Calu3 (cell line): Measurements from ENCODE around the gene NPAS3. TPM values are rescaled to one million over a fixed set of nuclear protein-coding genes. Genes with fewer than 3 reads are reported as not detected.

Source experiments
- BruUV-seq: library from RNA; stranded (reverse); fragments of 400-500 nt; replicated peaks from 2 replicates; lab custom pipeline; 2021; lab: Mats Ljungman, UMichigan
- CTCF ChIA-PET: fragments of 300-600 bp; sonication (Branson Sonifier 250); formaldehyde crosslinking; loops from one replicate; lab custom pipeline; 2022; ENCODE audit warnings: antibody characterized with exemption; lab: Charles Lee
- DNase-seq: peaks from one replicate; pipeline ENCODE4 v3.0.0; 2022
- H3K27ac Mint-ChIP-seq: one replicate; pipeline ENCODE4 v1.8.0; 2022; ENCODE audit warnings: mixed read lengths; ENCODE audit not compliant: unreplicated experiment
- H3K27me3 Mint-ChIP-seq: one replicate; pipeline ENCODE4 v1.8.0; 2022; ENCODE audit warnings: mixed read lengths; ENCODE audit not compliant: unreplicated experiment
- H3K36me3 Mint-ChIP-seq: one replicate; pipeline ENCODE4 v1.8.0; 2022; ENCODE audit warnings: mild to moderate bottlenecking, moderate library complexity, mixed read lengths; ENCODE audit not compliant: insufficient read depth, unreplicated experiment
- H3K4me1 Mint-ChIP-seq: one replicate; pipeline ENCODE4 v1.8.0; 2022; ENCODE audit warnings: mild to moderate bottlenecking, low read depth, mixed read lengths; ENCODE audit not compliant: unreplicated experiment
- H3K4me3 Mint-ChIP-seq: one replicate; pipeline ENCODE4 v1.8.0; 2022; ENCODE audit warnings: mild to moderate bottlenecking, low read depth, moderate library complexity, mixed read lengths; ENCODE audit not compliant: unreplicated experiment
- H3K9me3 Mint-ChIP-seq: one replicate; pipeline ENCODE4 v1.8.0; 2022; ENCODE audit warnings: low read depth, mixed read lengths; ENCODE audit not compliant: unreplicated experiment
- intact Hi-C: fragments of 100-400 bp; cut with micrococcal nuclease; formaldehyde crosslinking; loops from one replicate; pipeline ENCODE4 v1.10.0; 2022; ENCODE audit not compliant: unreplicated experiment
- total RNA-seq: library from RNA; stranded (reverse); gene quantifications from 2 replicates; pipeline ENCODE4 v1.2.3, GENCODE V29; 2022
- TF ChIP-seq, protein P1 (sequence below): fragments of 200-600 bp; IDR thresholded peaks from one replicate; pipeline ENCODE4 v1.8.0; 2022; ENCODE audit warnings: antibody characterized with exemption; ENCODE audit not compliant: unreplicated experiment

NPAS3 gene
- total RNA-seq, 1 experiment from 2014 or later: not detected

DNA sequence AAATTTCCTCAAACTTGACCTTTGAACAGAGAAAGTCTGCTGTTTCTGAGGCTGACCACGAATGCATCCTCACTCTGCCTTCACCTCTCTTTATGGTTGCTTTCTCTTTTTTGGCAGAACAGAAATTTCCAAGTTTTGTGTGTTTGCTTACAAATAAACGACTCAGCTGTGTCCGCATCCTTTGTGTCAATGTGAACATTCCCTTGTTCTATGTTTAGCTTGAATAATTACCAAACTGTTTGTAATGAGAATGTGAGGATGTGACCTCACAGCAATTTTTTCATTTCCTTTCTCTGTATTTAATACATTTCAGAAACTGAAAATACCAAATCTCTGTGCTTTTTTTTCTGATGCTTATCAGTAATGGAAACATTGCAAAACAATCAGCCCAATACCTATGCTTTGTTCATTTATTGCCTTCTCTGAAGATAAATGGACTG, 601.3 kb downstream of the NPAS3 start:
- Mint-ChIP-seq H3K27ac (no peak overlapping the region), H3K9me3 (no peaks in the 10 kb centered on the region), H3K4me1 (no peaks in the 10 kb centered on the region), H3K27me3 (peaks cover 48% of the 10 kb centered on the region), H3K36me3 (no peaks in the 10 kb centered on the region), H3K4me3 (no peak overlapping the region)
- TF ChIP-seq, protein P1, sequence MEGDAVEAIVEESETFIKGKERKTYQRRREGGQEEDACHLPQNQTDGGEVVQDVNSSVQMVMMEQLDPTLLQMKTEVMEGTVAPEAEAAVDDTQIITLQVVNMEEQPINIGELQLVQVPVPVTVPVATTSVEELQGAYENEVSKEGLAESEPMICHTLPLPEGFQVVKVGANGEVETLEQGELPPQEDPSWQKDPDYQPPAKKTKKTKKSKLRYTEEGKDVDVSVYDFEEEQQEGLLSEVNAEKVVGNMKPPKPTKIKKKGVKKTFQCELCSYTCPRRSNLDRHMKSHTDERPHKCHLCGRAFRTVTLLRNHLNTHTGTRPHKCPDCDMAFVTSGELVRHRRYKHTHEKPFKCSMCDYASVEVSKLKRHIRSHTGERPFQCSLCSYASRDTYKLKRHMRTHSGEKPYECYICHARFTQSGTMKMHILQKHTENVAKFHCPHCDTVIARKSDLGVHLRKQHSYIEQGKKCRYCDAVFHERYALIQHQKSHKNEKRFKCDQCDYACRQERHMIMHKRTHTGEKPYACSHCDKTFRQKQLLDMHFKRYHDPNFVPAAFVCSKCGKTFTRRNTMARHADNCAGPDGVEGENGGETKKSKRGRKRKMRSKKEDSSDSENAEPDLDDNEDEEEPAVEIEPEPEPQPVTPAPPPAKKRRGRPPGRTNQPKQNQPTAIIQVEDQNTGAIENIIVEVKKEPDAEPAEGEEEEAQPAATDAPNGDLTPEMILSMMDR: no peak
- no TSS peak for BruUV-seq
- CTCF ChIA-PET: no interaction called here
- intact Hi-C loops: no loop called here
- DNase-seq: no peak

GRCh38 chr14:33541171-33541570, 602.5 kb downstream of the NPAS3 start:
- Mint-ChIP-seq H3K27me3 (peaks cover 48% of the 10 kb centered on the region), H3K36me3 (no peaks in the 10 kb centered on the region), H3K4me1 (no peaks in the 10 kb centered on the region), H3K27ac (no peak overlapping the region), H3K9me3 (no peaks in the 10 kb centered on the region), H3K4me3 (no peak overlapping the region)
- no peak for DNase-seq
- intact Hi-C loops: no loop called here
- CTCF ChIA-PET: no interaction called here
- TF ChIP-seq, protein P1: no peak
- no TSS peak for BruUV-seq

DNA sequence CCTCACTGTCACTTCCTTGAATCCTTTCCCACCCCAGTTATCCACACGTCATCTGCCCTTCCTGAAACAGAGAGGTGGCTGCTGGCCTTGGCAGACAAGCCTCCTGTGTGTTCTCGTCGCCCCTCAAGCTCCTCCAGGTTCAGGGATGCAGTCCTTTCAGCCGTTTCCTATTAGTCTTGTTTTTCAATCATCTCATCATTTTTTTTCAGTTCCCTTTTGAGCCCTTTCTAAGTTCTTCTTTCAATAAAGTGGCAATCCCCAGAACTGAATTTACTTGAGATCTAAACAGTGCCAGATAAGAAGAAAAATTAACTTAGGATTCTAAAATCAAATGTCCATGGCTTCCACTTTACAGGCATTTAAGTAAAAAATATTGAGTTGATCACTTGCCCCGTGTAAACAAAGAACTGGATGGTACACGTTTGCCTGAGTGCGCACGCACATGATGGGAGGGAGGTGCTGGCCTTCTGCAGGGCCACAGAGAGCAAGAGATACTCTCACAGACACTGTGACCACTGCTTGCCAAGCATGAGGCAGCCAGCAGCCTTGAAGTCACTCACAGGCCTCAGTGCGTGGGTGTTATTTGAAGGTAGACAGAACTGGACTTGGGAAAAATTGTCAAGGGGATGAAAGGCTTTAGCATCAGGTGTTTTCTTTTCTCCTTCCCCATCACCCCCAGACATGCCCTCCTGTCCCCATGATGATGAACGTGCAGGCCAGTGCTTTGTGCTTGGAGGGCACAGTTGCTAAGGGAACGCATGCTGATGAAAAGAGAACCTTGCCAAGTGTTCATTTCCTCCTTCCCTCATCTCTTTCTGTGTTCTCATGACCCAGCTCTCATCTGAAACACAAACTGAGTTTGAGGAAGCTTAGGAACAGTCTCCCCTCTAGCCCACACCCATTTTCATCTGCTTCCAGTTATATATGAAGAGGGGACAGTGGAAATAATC, 603.9 kb downstream of the NPAS3 start:
- intact Hi-C loops: no loop called here
- no TSS peak for BruUV-seq
- TF ChIP-seq, protein P1: no peak
- DNase-seq: no peak
- CTCF ChIA-PET: no interaction called here
- H3K9me3 Mint-ChIP-seq: no peaks in the 10 kb centered on the region
- peaks cover 47% of the 10 kb centered on the region for H3K27me3 Mint-ChIP-seq
- H3K36me3 Mint-ChIP-seq: no peaks in the 10 kb centered on the region
- H3K27ac Mint-ChIP-seq: no peak overlapping the region
- H3K4me1 Mint-ChIP-seq: no peaks in the 10 kb centered on the region
- no peak overlapping the region for H3K4me3 Mint-ChIP-seq

DNA sequence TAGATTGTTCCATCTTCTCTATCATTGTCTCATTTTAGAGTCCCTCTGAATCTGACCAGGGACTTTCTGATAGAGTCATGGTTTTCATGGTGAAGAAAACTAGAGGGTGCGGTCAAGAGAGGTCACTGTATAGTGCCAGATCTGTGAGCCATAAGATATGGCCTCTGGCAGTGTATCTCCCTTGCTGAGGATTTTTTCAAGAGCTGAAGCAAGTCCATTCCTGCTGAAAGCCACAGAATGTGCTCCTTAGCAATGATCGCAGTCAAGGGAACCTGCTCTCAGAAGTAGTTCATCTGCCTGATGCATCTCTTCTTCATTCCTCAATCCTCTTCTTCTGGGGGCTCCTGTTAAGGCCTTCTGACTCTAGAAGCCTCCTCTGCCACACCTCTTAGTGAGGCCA, 607.0 kb downstream of the NPAS3 start:
- H3K27me3 Mint-ChIP-seq: peaks cover 16% of the 10 kb centered on the region
- H3K27ac Mint-ChIP-seq: no peak overlapping the region
- CTCF ChIA-PET: no interaction called here
- no peak overlapping the region for H3K4me3 Mint-ChIP-seq
- intact Hi-C loops: no loop called here
- BruUV-seq: no TSS peak
- H3K4me1 Mint-ChIP-seq: no peaks in the 10 kb centered on the region
- DNase-seq: no peak
- no peaks in the 10 kb centered on the region for H3K36me3 Mint-ChIP-seq
- H3K9me3 Mint-ChIP-seq: no peaks in the 10 kb centered on the region
- TF ChIP-seq, protein P1: no peak
